Adrenal gland (tissue), 5 donors: ENCODE measurements around the gene SPDYE1.

Source experiments
- POLR2A ChIP-seq, 2 donors: fragments of 450-650 bp; IDR thresholded peaks; one replicate each; pipeline ENCODE4 v1.6.1; 2017; ENCODE audit warnings: antibody characterized with exemption in 2 of 2, mild to moderate bottlenecking in 2 of 2, moderate library complexity in 1 of 2
- TF ChIP-seq, protein P1 (sequence below), 6 experiments: fragments of 450-650 bp in 4 of 6; fragments of 200-600 bp in 2 of 6; sonication (generic) in 1 of 6; IDR thresholded peaks; 1 replicate in 5 of 6; 2 replicates in 1 of 6; pipeline versions ENCODE4 v1.5.1 to v1.8.0; 2016 to 2021; ENCODE audit warnings: antibody characterized with exemption in 6 of 6, mild to moderate bottlenecking in 2 of 6, moderate library complexity in 1 of 6
- donor health status: DM: no; HTN: no; CAD: no.

DNA sequence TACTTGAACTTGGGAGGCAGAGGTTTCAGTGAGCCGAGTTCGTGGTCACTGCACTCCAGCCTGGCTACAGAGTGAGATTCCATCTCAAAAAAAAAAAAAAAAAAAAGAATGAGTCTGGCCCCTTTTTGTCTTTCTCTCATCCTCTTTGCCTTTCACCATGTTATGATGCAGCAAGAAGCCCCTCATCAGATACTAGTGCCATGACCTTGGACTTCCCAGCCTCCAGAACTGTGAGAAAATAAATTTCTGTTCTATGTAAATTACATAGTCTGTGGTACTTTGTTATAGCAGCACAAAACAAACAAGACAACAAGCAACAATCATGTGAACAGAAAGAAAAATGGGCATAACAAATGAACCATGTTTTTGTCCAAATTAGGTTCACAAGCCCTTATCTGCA lies 44.5 kb downstream of the SPDYE1 start:
- TF ChIP-seq, protein P1, sequence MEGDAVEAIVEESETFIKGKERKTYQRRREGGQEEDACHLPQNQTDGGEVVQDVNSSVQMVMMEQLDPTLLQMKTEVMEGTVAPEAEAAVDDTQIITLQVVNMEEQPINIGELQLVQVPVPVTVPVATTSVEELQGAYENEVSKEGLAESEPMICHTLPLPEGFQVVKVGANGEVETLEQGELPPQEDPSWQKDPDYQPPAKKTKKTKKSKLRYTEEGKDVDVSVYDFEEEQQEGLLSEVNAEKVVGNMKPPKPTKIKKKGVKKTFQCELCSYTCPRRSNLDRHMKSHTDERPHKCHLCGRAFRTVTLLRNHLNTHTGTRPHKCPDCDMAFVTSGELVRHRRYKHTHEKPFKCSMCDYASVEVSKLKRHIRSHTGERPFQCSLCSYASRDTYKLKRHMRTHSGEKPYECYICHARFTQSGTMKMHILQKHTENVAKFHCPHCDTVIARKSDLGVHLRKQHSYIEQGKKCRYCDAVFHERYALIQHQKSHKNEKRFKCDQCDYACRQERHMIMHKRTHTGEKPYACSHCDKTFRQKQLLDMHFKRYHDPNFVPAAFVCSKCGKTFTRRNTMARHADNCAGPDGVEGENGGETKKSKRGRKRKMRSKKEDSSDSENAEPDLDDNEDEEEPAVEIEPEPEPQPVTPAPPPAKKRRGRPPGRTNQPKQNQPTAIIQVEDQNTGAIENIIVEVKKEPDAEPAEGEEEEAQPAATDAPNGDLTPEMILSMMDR (IDR thresholded peaks at IDR 0.05): no peak
- no peak for TF ChIP-seq POLR2A (IDR thresholded peaks at IDR 0.05)
